Cardiac muscle cell (in vitro differentiated cells and primary cell): ENCODE data around the gene UBXN11. TPM values are rescaled to one million over a fixed set of nuclear protein-coding genes. Genes with fewer than 3 reads are reported as not detected.
"Not testable (repeated sequence)": the region's sequence is repeated elsewhere in the genome, so short reads cannot be mapped to it uniquely, and the experiment has no call there.

Source experiments
- DNase-seq, 2 donors: peaks; one replicate each; pipeline versions ENCODE4 v3.0.0 to v3.0.0-alpha.2; 2010 to 2017; ENCODE audit warnings: low read depth in 1 of 2, low spot score in 1 of 2
- H3K27ac ChIP-seq: fragments of 200-600 bp; sonication (generic); 2 replicates; pipeline ENCODE4 v1.5.1; 2016
- H3K27me3 ChIP-seq: fragments of 200-600 bp; sonication (generic); 2 replicates; pipeline ENCODE4 v1.6.0; 2016; ENCODE audit warnings: control low read depth
- H3K36me3 ChIP-seq: fragments of 200-600 bp; sonication (generic); 2 replicates; pipeline ENCODE4 v1.5.1; 2016; ENCODE audit warnings: control low read depth
- H3K4me1 ChIP-seq: fragments of 200-600 bp; sonication (generic); 2 replicates; pipeline ENCODE4 v1.8.1; 2017; ENCODE audit warnings: low read depth, mild to moderate bottlenecking, mixed run types
- H3K4me3 ChIP-seq: fragments of 200-600 bp; sonication (generic); 2 replicates; pipeline ENCODE4 v1.5.1; 2016; ENCODE audit warnings: mild to moderate bottlenecking
- H3K9me3 ChIP-seq: fragments of 200-600 bp; sonication (generic); 2 replicates; pipeline ENCODE4 v1.5.1; 2017; ENCODE audit warnings: low read depth, mild to moderate bottlenecking, control low read depth
- polyA plus RNA-seq: library from polyadenylated mRNA; unstranded; fragments of >200 nt; fragmentation: Nextera tagmentation; extraction: Ambion mirVana; gene quantifications from 2 replicates; pipeline ENCODE4 v1.2.1, GENCODE V29; 2016
- total RNA-seq: library from RNA; depleted of rRNA; stranded (reverse); fragments of >200 nt; gene quantifications from 2 replicates; pipeline ENCODE4 v1.2.3, GENCODE V29; 2016
- TF ChIP-seq, protein P1 (sequence below): IDR thresholded peaks from 2 replicates; pipeline ENCODE4 v1.5.1; 2012; ENCODE audit warnings: low read depth, mild to moderate bottlenecking, low read length

Gene UBXN11
- total and polyA plus RNA-seq, 2 experiments from 2014 or later, result 21.1 to 41.3 TPM

- no peaks in the 10 kb centered on the region for H3K4me1 ChIP-seq
- H3K4me3 ChIP-seq, result peak overlapping the region; percentile 31
- H3K27ac ChIP-seq, result no peak overlapping the region
- H3K36me3 ChIP-seq, result no peaks in the 10 kb centered on the region
- TF ChIP-seq, protein P1, sequence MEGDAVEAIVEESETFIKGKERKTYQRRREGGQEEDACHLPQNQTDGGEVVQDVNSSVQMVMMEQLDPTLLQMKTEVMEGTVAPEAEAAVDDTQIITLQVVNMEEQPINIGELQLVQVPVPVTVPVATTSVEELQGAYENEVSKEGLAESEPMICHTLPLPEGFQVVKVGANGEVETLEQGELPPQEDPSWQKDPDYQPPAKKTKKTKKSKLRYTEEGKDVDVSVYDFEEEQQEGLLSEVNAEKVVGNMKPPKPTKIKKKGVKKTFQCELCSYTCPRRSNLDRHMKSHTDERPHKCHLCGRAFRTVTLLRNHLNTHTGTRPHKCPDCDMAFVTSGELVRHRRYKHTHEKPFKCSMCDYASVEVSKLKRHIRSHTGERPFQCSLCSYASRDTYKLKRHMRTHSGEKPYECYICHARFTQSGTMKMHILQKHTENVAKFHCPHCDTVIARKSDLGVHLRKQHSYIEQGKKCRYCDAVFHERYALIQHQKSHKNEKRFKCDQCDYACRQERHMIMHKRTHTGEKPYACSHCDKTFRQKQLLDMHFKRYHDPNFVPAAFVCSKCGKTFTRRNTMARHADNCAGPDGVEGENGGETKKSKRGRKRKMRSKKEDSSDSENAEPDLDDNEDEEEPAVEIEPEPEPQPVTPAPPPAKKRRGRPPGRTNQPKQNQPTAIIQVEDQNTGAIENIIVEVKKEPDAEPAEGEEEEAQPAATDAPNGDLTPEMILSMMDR, result no peak
- no peaks in the 10 kb centered on the region for H3K27me3 ChIP-seq
- DNase-seq, result no peak
- H3K9me3 ChIP-seq, result no peaks in the 10 kb centered on the region
Observed at GRCh38 chr1:26335774-26336476, 29.5 kb upstream of the UBXN11 start.

DNA sequence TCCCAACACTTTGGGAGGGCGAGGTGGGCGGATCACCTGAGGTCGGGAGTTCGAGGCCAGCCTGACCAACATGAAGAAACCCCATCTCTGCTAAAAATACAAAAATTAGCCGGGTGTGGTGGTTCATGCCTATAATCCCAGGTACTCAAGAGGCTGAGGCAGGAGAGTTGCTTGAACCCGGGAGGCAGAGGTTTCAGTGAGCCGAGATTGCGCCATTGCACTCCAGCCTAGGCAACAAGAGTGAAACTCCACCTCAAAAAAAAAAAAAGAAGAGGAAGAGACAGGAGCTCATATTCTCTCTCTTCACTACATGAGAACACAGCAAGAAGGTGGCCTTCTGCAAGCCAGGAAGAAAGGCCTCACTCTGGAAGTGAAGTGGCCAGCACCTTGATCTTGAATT is 26.9 kb upstream of the UBXN11 start:
- not testable (repeated sequence) for DNase-seq, H3K4me1 ChIP-seq, H3K36me3 ChIP-seq, H3K27ac ChIP-seq, H3K4me3 ChIP-seq, H3K9me3 ChIP-seq, H3K27me3 ChIP-seq

DNA sequence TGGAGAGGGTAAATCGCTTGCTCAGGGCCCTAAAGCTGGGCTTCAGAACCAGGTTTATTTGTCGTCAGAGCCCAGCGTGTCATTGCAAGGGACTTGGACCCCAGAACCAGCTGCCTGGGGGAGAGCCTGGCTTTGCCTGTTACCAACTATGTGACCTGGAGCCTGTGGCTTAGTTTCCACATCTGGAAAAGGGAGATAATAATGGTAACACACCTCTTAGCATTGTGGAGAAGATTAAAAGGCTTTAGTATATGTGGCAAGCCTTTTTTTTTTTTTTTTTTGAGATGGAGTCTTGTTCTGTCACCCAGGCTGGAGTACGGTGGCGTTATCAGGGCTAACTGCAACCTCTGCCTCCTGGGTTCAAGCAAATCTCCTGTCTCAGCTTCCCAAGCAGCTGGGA is 23.8 kb upstream of the UBXN11 start:
- Histone ChIP-seq H3K4me3 (no peak overlapping the region), H3K27me3 (no peaks in the 10 kb centered on the region), H3K36me3 (no peaks in the 10 kb centered on the region), H3K9me3 (no peaks in the 10 kb centered on the region), H3K27ac (no peak overlapping the region), H3K4me1 (no peaks in the 10 kb centered on the region)
- TF ChIP-seq, protein P1, result no peak
- no peak for DNase-seq

GRCh38 chr1:26329380-26329779 is 22.9 kb upstream of the UBXN11 start:
- H3K27ac ChIP-seq, H3K4me1 ChIP-seq, DNase-seq, H3K27me3 ChIP-seq, H3K4me3 ChIP-seq, H3K36me3 ChIP-seq, H3K9me3 ChIP-seq: not testable (repeated sequence)

GRCh38 chr1:26328597-26328996 is 22.2 kb upstream of the UBXN11 start:
- TF ChIP-seq, protein P1, result no peak
- H3K4me3 ChIP-seq, result no peak overlapping the region
- H3K27me3 ChIP-seq, result no peaks in the 10 kb centered on the region
- no peaks in the 10 kb centered on the region for H3K9me3 ChIP-seq
- no peak overlapping the region for H3K27ac ChIP-seq
- no peaks in the 10 kb centered on the region for H3K36me3 ChIP-seq
- no peak for DNase-seq
- H3K4me1 ChIP-seq, result no peaks in the 10 kb centered on the region

GRCh38 chr1:26327956-26328362 is 21.5 kb upstream of the UBXN11 start:
- no peak for DNase-seq
- Histone ChIP-seq H3K36me3 (no peaks in the 10 kb centered on the region), H3K27ac (no peak overlapping the region), H3K4me1 (no peaks in the 10 kb centered on the region), H3K27me3 (no peaks in the 10 kb centered on the region), H3K4me3 (no peak overlapping the region), H3K9me3 (no peaks in the 10 kb centered on the region)
- TF ChIP-seq, protein P1, result no peak
